ENCODE data around the gene PFN2. TPM values are rescaled to one million over a fixed set of nuclear protein-coding genes. Genes with fewer than 3 reads are reported as not detected.
"Not testable (repeated sequence)": the region's sequence is repeated elsewhere in the genome, so short reads cannot be mapped to it uniquely, and the experiment has no call there.

The PFN2 gene
- total RNA-seq, 3 donors from 2014 or later (not counting 1 experiment from before 2014, with no cell fraction given): 3.4 to 4.9 (median 4.8) TPM

DNA sequence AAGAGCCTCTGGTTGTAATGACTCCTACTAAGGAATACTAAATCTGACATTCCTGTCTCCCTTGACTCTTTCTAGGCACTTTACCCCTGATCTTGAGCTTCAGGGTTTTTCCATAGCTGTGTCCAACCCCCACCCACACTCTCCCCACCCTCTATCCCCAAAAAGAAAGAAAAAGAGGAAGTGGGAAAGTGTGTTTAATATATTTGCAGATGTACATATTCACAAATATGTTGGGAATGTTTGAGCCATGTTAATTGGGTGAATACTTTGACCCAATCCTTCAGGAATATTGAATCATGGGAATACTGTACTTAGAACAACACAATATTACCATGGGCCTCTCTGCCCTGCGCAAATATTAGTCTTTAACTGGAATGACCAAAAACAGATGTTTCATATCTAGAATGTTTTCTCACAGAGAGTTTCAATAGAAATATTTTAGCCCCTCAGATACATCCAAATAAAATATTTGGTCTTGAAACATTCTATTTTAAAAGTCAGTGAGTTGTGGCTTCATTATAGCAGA lies 19.8 kb upstream of the PFN2 start:
- ATAC-seq: no peak
- Histone ChIP-seq H3K27me3 (ENCODE audit: control insufficient read depth, insufficient read depth, low read length) (no peaks in the 10 kb centered on the region), H3K4me3 (ENCODE audit: low read length) (no peak overlapping the region), H3K9me3 (ENCODE audit: control insufficient read depth, insufficient read depth, low read length) (peaks cover 15% of the 10 kb centered on the region), H3K36me3 (ENCODE audit: control insufficient read depth, insufficient read depth, low read length) (no peaks in the 10 kb centered on the region), H3K27ac (ENCODE audit: low read length) (no peak overlapping the region), H3K4me1 (ENCODE audit: control insufficient read depth, insufficient read depth, low read length) (no peaks in the 10 kb centered on the region)
- Mint-ChIP-seq H3K36me3 (peaks cover 8% of the 10 kb centered on the region), H3K4me3 (no peak overlapping the region), H3K27me3 (ENCODE audit: low read depth in 2 of 2) (peaks cover 14 to 36% of the 10 kb centered on the region in 2 donors), H3K27ac (no peak overlapping the region), H3K4me1 (no peaks in the 10 kb centered on the region), H3K9me3 (peaks cover 5 to 8% of the 10 kb centered on the region in 2 donors)
- WGBS (ENCODE audit: insufficient coverage): 100% methylated on average over 1 of the region's 1 CpG
- intact Hi-C loops (cut with micrococcal nuclease): no loop called here
- no peak for TF ChIP-seq CTCF (IDR thresholded peaks at IDR 0.05)
- no peak for DNase-seq

- Mint-ChIP-seq H3K36me3 (no peaks in the 10 kb centered on the region), H3K27ac (no peak overlapping the region), H3K4me3 (no peak overlapping the region), H3K27me3 (ENCODE audit: low read depth in 2 of 2) (peaks cover 12 to 28% of the 10 kb centered on the region in 2 donors), H3K9me3 (peaks cover 0 to 3% of the 10 kb centered on the region in 2 donors), H3K4me1 (no peaks in the 10 kb centered on the region)
- no peak overlapping the region for H3K4me3 ChIP-seq (ENCODE audit: low read length)
- H3K4me1 ChIP-seq (ENCODE audit: control insufficient read depth, insufficient read depth, low read length): no peaks in the 10 kb centered on the region
- H3K27ac ChIP-seq (ENCODE audit: low read length): no peak overlapping the region
- no peaks in the 10 kb centered on the region for H3K27me3 ChIP-seq (ENCODE audit: control insufficient read depth, insufficient read depth, low read length)
- WGBS (ENCODE audit: insufficient coverage): 81% methylated on average over 2 of the region's 2 CpGs
- no peaks in the 10 kb centered on the region for H3K36me3 ChIP-seq (ENCODE audit: control insufficient read depth, insufficient read depth, low read length)
- no peak for ATAC-seq
- TF ChIP-seq CTCF (IDR thresholded peaks at IDR 0.05): no peak
- DNase-seq: no peak
- intact Hi-C loops (cut with micrococcal nuclease): no loop called here
- H3K9me3 ChIP-seq (ENCODE audit: control insufficient read depth, insufficient read depth, low read length): peaks cover 10% of the 10 kb centered on the region
These were observed 18.6 kb upstream of the PFN2 start for GRCh38 chr3:149989307-149989706.

DNA sequence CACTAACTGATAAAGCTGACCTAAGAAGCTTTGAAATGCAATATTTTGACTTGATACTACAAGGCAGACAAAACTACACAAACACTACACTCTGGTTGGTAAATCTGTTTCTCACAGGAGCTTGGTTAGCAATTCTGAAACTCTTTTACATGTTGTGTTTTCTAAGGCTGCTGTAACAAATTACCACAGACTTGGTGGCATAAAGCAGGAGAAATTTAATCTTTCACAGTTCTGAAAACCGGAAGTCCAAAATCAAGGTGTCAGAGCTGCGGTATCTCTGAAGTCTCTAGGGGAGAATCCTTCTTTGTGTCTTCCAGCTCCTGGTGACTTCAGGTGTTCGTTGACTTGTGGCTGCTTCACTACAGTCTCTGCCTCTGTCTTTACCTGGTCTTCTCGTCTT lies 12.9 kb upstream of the PFN2 start:
- ATAC-seq: no peak
- no peak overlapping the region for H3K4me3 Mint-ChIP-seq
- no peaks in the 10 kb centered on the region for H3K9me3 Mint-ChIP-seq
- H3K27ac Mint-ChIP-seq: no peak overlapping the region
- no peaks in the 10 kb centered on the region for H3K4me1 ChIP-seq (ENCODE audit: control insufficient read depth, insufficient read depth, low read length)
- H3K4me1 Mint-ChIP-seq: no peaks in the 10 kb centered on the region
- peaks cover 13 to 21% of the 10 kb centered on the region in 2 donors for H3K27me3 Mint-ChIP-seq (ENCODE audit: low read depth in 2 of 2)
- TF ChIP-seq CTCF (IDR thresholded peaks at IDR 0.05): no peak
- intact Hi-C loops (cut with micrococcal nuclease): no loop called here
- no peak overlapping the region for H3K27ac ChIP-seq (ENCODE audit: low read length)
- no peaks in the 10 kb centered on the region for H3K9me3 ChIP-seq (ENCODE audit: control insufficient read depth, insufficient read depth, low read length)
- H3K27me3 ChIP-seq (ENCODE audit: control insufficient read depth, insufficient read depth, low read length): no peaks in the 10 kb centered on the region
- H3K36me3 ChIP-seq (ENCODE audit: control insufficient read depth, insufficient read depth, low read length): no peaks in the 10 kb centered on the region
- no peak for DNase-seq
- 87% methylated on average over 4 of the region's 4 CpGs for WGBS (ENCODE audit: insufficient coverage)
- H3K4me3 ChIP-seq (ENCODE audit: low read length): no peak overlapping the region
- H3K36me3 Mint-ChIP-seq: no peaks in the 10 kb centered on the region

DNA sequence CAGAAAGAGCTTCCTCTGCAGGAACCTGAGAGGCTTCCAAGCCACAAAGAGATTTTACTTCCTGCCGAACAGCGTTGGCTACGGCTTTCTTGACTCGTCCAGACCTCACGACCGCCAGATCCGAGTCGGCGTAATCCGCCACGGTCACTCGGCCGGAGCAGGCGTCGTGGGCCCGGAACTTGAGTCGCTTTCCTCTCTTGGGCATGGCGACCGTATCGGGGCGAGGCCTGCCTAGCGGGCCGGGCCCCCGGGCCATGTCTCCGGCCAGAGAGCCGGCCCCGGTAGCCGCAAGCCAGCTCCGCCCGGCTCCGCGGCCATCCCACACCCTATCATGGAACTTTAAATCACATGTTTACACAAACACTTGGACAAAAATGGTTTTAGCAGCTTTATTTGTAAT lies 12.4 kb upstream of the PFN2 start:
- H3K4me1 Mint-ChIP-seq; H3K27ac ChIP-seq (ENCODE audit: low read length); H3K9me3 Mint-ChIP-seq; H3K36me3 Mint-ChIP-seq; H3K4me1 ChIP-seq (ENCODE audit: control insufficient read depth, insufficient read depth, low read length); intact Hi-C loops (cut with micrococcal nuclease); H3K27me3 ChIP-seq (ENCODE audit: control insufficient read depth, insufficient read depth, low read length); H3K9me3 ChIP-seq (ENCODE audit: control insufficient read depth, insufficient read depth, low read length); H3K4me3 ChIP-seq (ENCODE audit: low read length); H3K4me3 Mint-ChIP-seq; H3K27ac Mint-ChIP-seq; ATAC-seq; H3K36me3 ChIP-seq (ENCODE audit: control insufficient read depth, insufficient read depth, low read length); DNase-seq: not testable (repeated sequence)
- peaks cover 12 to 15% of the 10 kb centered on the region in 2 donors for H3K27me3 Mint-ChIP-seq (ENCODE audit: low read depth in 2 of 2)
- WGBS (ENCODE audit: insufficient coverage): 93% methylated on average over 32 of the region's 32 CpGs

- H3K27me3 ChIP-seq (ENCODE audit: control insufficient read depth, insufficient read depth, low read length); H3K9me3 ChIP-seq (ENCODE audit: control insufficient read depth, insufficient read depth, low read length); intact Hi-C loops (cut with micrococcal nuclease); H3K36me3 ChIP-seq (ENCODE audit: control insufficient read depth, insufficient read depth, low read length); H3K9me3 Mint-ChIP-seq; DNase-seq; H3K4me1 Mint-ChIP-seq; H3K4me3 Mint-ChIP-seq; H3K27ac ChIP-seq (ENCODE audit: low read length); H3K4me1 ChIP-seq (ENCODE audit: control insufficient read depth, insufficient read depth, low read length); H3K36me3 Mint-ChIP-seq; H3K27ac Mint-ChIP-seq; H3K4me3 ChIP-seq (ENCODE audit: low read length): not testable (repeated sequence)
- ATAC-seq: peak in 2 of 3 donors; percentile 49 to 63
- H3K27me3 Mint-ChIP-seq (ENCODE audit: low read depth in 2 of 2): peaks cover 14 to 21% of the 10 kb centered on the region in 2 donors
- WGBS (ENCODE audit: insufficient coverage): no CpG with 5 or more reads among the region's 10 CpGs
These were observed 11.3 kb upstream of the PFN2 start for GRCh38 chr3:149981979-149982378.
